Upper lobe of left lung (tissue), 6 donors: ENCODE results near the gene GLIPR2. TPM values are rescaled to one million over a fixed set of nuclear protein-coding genes. Genes with fewer than 3 reads are reported as not detected.

Experiments used
- ATAC-seq, 2 donors: fragments of 200-7000 bp; cut with Tn5 transposase; one replicate each; pipeline ENCODE4 v1.9.1; 2022; ENCODE audit warnings: mild to moderate bottlenecking in 2 of 2, moderate library complexity in 2 of 2; ENCODE audit not compliant: low FRiP score in 2 of 2
- DNase-seq, 2 donors: peaks; one replicate each; pipeline ENCODE4 v3.0.0-alpha.2; 2019 to 2020
- H3K27ac ChIP-seq, 4 donors: fragments of 200-600 bp; sonication (generic); one replicate each; pipeline ENCODE4 v1.5.1; 2016 to 2019
- H3K27me3 ChIP-seq, 4 donors: fragments of 200-600 bp; sonication (generic); one replicate each; pipeline ENCODE4 v1.5.1; 2017 to 2019
- H3K36me3 ChIP-seq, 4 donors: fragments of 200-600 bp; sonication (generic); one replicate each; pipeline ENCODE4 v1.5.1; 2016 to 2019
- H3K4me1 ChIP-seq, 4 donors: fragments of 200-600 bp; sonication (generic); one replicate each; pipeline ENCODE4 v1.5.1; 2018 to 2019
- H3K4me3 ChIP-seq, 4 donors: fragments of 200-600 bp; sonication (generic); one replicate each; pipeline ENCODE4 v1.5.1; 2017 to 2019; ENCODE audit warnings: mild to moderate bottlenecking in 2 of 4, moderate library complexity in 1 of 4
- H3K9me3 ChIP-seq, 4 donors: fragments of 200-600 bp; sonication (generic); one replicate each; pipeline ENCODE4 v1.5.1; 2018 to 2019
- EP300 ChIP-seq, 4 donors: sonication (generic); formaldehyde crosslinking; IDR thresholded peaks; one replicate each; pipeline ENCODE4 v1.5.1; 2017; ENCODE audit warnings: antibody characterized with exemption in 4 of 4, control low read depth in 2 of 4
- POLR2A ChIP-seq, 4 donors: fragments of 450-650 bp; IDR thresholded peaks; one replicate each; pipeline ENCODE4 v1.5.1; 2016 to 2017; ENCODE audit warnings: antibody characterized with exemption in 4 of 4, mild to moderate bottlenecking in 2 of 4
- POLR2AphosphoS5 ChIP-seq, 2 donors: sonication (generic); formaldehyde crosslinking; IDR thresholded peaks; one replicate each; pipeline ENCODE4 v1.5.1; 2017; ENCODE audit warnings: antibody characterized with exemption in 2 of 2
- WGBS, 2 donors: methylation state at CpG; one replicate each; pipeline ENCODE4 v1.1.5; 2017 to 2018; 5-methylcytosine and 5-hydroxymethylcytosine counted together
- total RNA-seq, 6 donors: library from RNA; depleted of rRNA in 4 of 6; stranded (reverse); fragments of >200 nt in 4 of 6; gene quantifications; one replicate each; pipeline versions ENCODE4 v1.1.0 to v1.2.1, GENCODE V29; 2016 to 2021
- TF ChIP-seq, protein P1 (sequence below), 6 experiments: fragments of 450-650 bp in 4 of 6; fragments of 200-600 bp in 2 of 6; sonication (generic) in 2 of 6; IDR thresholded peaks; one replicate each; pipeline ENCODE4 v1.5.1; 2016 to 2019; ENCODE audit warnings: antibody characterized with exemption in 6 of 6
- donor health status: DM: no; HTN: no; CAD: no; lungs with moderate emphysema.
- donor health status: DM: no; HTN: yes; CAD: no; lungs with severe emphysema.

Gene GLIPR2
- total RNA-seq, 6 donors from 2014 or later, result 39.6 to 131 (median 66.0) TPM

- Histone ChIP-seq H3K4me3 (peak overlapping the region in 1 of 4 donors; percentile 94), H3K27me3 (no peaks in the 10 kb centered on the region), H3K27ac (peak overlapping the region in 1 of 4 donors; percentile 94), H3K9me3 (no peaks in the 10 kb centered on the region), H3K36me3 (no peaks in the 10 kb centered on the region), H3K4me1 (peaks cover 51 to 80% (median 58%) of the 10 kb centered on the region in 4 donors)
- no peak for TF ChIP-seq EP300 (IDR thresholded peaks at IDR 0.05)
- TF ChIP-seq POLR2AphosphoS5 (IDR thresholded peaks at IDR 0.05), result no peak
- TF ChIP-seq POLR2A (IDR thresholded peaks at IDR 0.05), result no peak
- TF ChIP-seq, protein P1, sequence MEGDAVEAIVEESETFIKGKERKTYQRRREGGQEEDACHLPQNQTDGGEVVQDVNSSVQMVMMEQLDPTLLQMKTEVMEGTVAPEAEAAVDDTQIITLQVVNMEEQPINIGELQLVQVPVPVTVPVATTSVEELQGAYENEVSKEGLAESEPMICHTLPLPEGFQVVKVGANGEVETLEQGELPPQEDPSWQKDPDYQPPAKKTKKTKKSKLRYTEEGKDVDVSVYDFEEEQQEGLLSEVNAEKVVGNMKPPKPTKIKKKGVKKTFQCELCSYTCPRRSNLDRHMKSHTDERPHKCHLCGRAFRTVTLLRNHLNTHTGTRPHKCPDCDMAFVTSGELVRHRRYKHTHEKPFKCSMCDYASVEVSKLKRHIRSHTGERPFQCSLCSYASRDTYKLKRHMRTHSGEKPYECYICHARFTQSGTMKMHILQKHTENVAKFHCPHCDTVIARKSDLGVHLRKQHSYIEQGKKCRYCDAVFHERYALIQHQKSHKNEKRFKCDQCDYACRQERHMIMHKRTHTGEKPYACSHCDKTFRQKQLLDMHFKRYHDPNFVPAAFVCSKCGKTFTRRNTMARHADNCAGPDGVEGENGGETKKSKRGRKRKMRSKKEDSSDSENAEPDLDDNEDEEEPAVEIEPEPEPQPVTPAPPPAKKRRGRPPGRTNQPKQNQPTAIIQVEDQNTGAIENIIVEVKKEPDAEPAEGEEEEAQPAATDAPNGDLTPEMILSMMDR (IDR thresholded peaks at IDR 0.05), result no peak
- ATAC-seq (no peak), DNase-seq (no peak)
- WGBS, 2 donors, result 95% methylated on average over 5 of the region's 5 CpGs
Observed at GRCh38 chr9:36138901-36139300, 2.4 kb downstream of the GLIPR2 start.

- H3K4me3 ChIP-seq, result no peak overlapping the region
- H3K4me1 ChIP-seq, result peaks cover 62 to 95% (median 71%) of the 10 kb centered on the region in 4 donors
- H3K9me3 ChIP-seq, result no peaks in the 10 kb centered on the region
- 63 to 79% methylated on average over 11 of the region's 11 CpGs for WGBS, 2 donors
- no peaks in the 10 kb centered on the region for H3K36me3 ChIP-seq
- peak in 1 of 2 donors; percentile 19 for ATAC-seq
- DNase-seq, result peak in 1 of 2 donors; percentile 50
- H3K27me3 ChIP-seq, result no peaks in the 10 kb centered on the region
- H3K27ac ChIP-seq, result peak overlapping the region; percentile 58 to 94 (median 74)
- TF ChIP-seq POLR2AphosphoS5 (IDR thresholded peaks at IDR 0.05) (peak; percentile 35 to 87), POLR2A (IDR thresholded peaks at IDR 0.05) (peak in 1 of 4 donors; percentile 7)
- TF ChIP-seq, protein P1 (IDR thresholded peaks at IDR 0.05), result no peak
Observed at GRCh38 chr9:36140086-36141084, 3.9 kb downstream of the GLIPR2 start.

DNA sequence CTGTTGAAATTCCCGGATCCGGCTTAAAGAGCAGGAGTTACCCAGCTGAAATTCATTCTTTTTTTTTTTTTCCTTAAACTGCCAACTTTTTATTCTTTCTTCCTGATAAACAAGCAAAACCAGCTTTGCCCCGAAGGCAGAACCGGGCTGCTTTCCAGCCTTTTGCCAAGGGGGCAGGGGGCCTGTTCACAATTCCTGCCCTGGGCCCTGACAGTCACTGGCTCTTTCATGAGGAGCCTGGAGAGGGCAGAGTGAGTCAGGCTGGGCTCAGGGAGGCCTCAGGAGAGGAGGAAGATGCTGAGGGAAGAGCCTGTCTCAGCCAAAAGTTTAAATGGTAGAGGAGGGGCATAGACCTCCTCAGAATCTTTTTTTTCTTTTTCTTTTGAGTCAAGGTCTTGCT is 4.8 kb downstream of the GLIPR2 start:
- Histone ChIP-seq H3K9me3 (peaks cover 0 to 3% (median 0%) of the 10 kb centered on the region in 4 donors), H3K36me3 (no peaks in the 10 kb centered on the region), H3K4me1 (peaks cover 55 to 87% (median 66%) of the 10 kb centered on the region in 4 donors), H3K27me3 (no peaks in the 10 kb centered on the region), H3K27ac (peak overlapping the region; percentile 39 to 94 (median 78)), H3K4me3 (no peak overlapping the region)
- DNase-seq (no peak), ATAC-seq (no peak)
- TF ChIP-seq EP300 (IDR thresholded peaks at IDR 0.05), result no peak
- TF ChIP-seq, protein P1 (IDR thresholded peaks at IDR 0.05), result peak in 1 of 6 experiments; percentile 15
- no peak for TF ChIP-seq POLR2A (IDR thresholded peaks at IDR 0.05)
- TF ChIP-seq POLR2AphosphoS5 (IDR thresholded peaks at IDR 0.05), result no peak
- 62 to 77% methylated on average over 4 of the region's 4 CpGs for WGBS, 2 donors

- Histone ChIP-seq H3K4me3 (no peak overlapping the region), H3K9me3 (peaks cover 0 to 3% (median 0%) of the 10 kb centered on the region in 4 donors), H3K4me1 (peaks cover 55 to 83% (median 66%) of the 10 kb centered on the region in 4 donors), H3K27me3 (no peaks in the 10 kb centered on the region), H3K36me3 (no peaks in the 10 kb centered on the region), H3K27ac (peak overlapping the region; percentile 86 to 94 (median 90))
- no peak for TF ChIP-seq POLR2AphosphoS5 (IDR thresholded peaks at IDR 0.05)
- TF ChIP-seq POLR2A (IDR thresholded peaks at IDR 0.05), result no peak
- TF ChIP-seq, protein P1 (IDR thresholded peaks at IDR 0.05), result no peak
- TF ChIP-seq EP300 (IDR thresholded peaks at IDR 0.05), result no peak
- no peak for ATAC-seq
- no peak for DNase-seq
- 83 to 96% methylated on average over 7 of the region's 7 CpGs for WGBS, 2 donors
Observed at GRCh38 chr9:36141761-36142160, 5.2 kb downstream of the GLIPR2 start.
